ENCODE measurements around the gene SNED1.

DNA sequence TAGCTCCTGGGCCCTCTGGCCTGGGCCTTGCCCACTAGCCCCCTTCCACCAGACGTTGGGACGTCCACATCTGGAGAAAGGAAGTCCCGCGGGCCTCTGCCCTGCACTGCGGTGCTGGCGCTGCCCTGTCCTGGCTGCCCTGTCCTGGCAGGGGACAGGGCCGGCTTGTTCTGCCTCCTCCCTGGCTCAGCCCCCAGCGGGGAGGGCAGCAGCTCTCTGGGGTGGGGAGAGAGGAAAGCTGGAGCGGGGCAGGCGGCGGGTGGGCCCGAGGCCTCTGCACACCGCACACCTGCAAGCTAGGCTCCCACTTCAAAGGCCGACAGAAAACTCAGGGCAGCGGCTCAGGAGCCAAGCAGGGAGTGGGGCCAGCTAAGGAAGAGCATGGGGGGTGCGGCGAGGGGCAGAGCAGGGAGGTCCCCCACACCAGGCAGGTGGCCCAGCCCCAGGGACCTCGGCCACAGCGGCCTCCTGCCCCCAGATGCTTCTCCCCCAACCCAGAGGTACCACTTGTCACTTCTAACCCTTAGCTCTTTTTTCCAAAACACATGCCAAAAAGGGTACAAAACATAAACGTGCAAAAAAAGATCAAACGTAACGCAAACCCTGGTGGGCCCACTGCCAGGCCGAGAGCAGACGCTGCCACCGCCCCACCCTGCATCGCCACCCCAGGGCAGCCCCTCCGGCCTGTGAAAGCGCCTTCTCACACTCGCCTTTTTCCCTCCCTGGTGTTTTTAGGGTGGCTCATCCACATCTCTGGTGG is 13.5 kb downstream of the SNED1 start:
- TF ChIP-seq, protein P1, sequence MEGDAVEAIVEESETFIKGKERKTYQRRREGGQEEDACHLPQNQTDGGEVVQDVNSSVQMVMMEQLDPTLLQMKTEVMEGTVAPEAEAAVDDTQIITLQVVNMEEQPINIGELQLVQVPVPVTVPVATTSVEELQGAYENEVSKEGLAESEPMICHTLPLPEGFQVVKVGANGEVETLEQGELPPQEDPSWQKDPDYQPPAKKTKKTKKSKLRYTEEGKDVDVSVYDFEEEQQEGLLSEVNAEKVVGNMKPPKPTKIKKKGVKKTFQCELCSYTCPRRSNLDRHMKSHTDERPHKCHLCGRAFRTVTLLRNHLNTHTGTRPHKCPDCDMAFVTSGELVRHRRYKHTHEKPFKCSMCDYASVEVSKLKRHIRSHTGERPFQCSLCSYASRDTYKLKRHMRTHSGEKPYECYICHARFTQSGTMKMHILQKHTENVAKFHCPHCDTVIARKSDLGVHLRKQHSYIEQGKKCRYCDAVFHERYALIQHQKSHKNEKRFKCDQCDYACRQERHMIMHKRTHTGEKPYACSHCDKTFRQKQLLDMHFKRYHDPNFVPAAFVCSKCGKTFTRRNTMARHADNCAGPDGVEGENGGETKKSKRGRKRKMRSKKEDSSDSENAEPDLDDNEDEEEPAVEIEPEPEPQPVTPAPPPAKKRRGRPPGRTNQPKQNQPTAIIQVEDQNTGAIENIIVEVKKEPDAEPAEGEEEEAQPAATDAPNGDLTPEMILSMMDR (IDR thresholded peaks at IDR 0.05) = no peak
- TF ChIP-seq POLR2A (IDR thresholded peaks at IDR 0.05) (no peak), POLR2AphosphoS5 (IDR thresholded peaks at IDR 0.05) (no peak)

All from breast epithelium (tissue), 3 donors.